HTR-8/SVneo (cell line): ENCODE measurements around the gene MCM5.

Experiments
- DNase-seq: peaks from one replicate; pipeline ENCODE4 v3.0.0; 2011; ENCODE audit warnings: low spot score, mixed read lengths; ENCODE audit not compliant: insufficient read length
- FAIRE-seq: peaks from 2 replicates; lab custom pipeline; 2011; peaks lifted over from hg19 to GRCh38; lab: Jason Lieb, UNC

Gene MCM5

DNA sequence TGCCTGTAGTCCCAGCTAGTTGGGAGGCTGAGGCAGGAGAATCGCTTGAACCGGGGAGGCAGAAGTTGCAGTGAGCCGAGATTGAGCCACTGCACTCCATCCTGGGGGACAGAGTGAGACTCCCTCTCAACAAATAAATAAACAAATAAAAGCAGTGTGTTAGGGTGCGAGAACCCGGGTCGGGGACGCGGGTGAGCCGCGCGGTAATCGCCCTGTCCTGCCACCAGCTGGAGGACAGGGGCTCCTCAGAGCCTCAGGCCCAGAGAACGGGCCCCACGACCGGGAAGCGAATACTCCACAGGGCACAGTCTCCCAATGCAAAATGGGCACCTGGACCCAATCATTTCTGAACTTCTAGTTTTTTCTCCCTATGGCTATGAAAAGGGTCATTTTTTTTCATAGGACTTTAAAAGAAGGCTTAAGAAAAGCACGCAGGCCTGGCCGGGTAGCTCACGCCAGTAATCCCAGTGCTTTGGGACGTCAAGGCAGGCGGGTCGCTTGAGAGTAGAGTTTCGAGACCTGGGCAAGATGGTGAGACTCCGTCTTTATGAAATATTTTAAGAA, 744 bp upstream of the MCM5 start:
- DNase-seq (no peak), FAIRE-seq (no peak)

DNA sequence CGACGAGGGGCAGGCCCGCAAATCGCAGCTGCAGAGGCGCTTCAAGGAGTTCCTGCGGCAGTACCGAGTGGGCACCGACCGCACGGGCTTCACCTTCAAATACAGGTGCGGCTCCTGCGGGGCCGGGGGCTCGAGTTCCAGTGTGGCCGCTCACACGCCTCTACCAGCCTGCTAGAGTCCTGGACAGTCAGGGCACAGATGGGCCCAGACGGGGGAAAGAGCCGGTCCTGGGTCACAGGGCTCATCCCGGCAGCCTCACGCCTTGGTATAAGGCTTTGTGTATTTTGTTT, 506 bp downstream of the MCM5 start:
- FAIRE-seq (no peak), DNase-seq (no peak)

DNA sequence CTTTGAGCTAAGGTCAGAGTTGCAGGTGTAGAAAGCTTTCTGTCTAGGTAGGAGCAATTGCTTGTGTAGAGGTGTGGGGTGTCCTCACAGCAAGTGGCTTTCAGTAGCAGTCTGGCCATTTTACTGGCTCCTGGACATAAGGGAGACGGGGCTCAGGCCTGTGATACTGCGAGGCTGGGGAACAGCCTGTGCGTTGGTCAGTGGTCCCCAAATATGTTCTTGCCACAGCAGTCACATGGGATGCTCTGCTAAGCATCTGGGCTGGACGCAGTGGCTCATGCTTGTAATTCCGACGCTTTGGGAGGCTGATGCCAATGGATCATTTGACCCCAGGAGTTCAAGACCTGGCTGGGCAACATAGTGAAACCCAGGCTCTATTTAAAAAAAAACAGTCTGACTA, 1.9 kb downstream of the MCM5 start:
- no peak for DNase-seq
- FAIRE-seq = no peak

DNA sequence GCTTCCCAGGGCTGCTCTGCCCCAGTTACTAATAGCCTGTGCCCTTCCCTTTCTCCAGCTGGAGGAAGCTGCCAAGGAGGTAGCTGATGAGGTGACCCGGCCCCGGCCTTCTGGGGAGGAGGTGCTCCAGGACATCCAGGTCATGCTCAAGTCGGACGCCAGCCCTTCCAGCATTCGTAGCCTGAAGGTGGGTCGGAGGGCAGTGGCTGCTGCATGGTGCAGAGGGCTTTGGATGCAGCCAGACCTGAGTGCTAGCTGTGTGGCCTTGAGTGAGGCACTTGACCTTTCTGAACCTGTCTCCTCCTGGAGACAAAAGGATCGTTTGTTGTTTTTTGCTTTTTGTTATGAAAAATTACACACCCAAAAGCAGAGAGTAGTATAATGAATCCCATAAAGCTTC, 3.4 kb downstream of the MCM5 start:
- no peak for FAIRE-seq
- no peak for DNase-seq

DNA sequence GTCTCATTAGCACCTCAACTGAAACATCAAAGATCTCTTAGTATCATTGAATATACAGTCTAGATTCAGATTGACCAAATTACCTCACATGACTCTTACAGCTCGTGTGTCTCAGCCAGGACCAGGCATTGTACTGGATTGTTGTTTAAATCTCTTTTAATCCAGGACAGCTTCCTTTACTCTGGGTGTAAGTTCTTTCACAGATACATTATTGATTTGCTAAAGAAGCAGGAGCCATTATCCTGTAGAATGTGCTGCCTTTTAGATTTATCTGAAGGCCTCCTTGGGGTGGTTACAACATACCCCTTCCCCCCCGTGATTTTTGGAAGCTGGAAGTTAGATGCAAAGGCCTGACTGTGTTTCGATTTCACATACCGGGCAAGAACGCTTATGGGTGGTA, 4.2 kb downstream of the MCM5 start:
- FAIRE-seq (no peak), DNase-seq (no peak)

DNA sequence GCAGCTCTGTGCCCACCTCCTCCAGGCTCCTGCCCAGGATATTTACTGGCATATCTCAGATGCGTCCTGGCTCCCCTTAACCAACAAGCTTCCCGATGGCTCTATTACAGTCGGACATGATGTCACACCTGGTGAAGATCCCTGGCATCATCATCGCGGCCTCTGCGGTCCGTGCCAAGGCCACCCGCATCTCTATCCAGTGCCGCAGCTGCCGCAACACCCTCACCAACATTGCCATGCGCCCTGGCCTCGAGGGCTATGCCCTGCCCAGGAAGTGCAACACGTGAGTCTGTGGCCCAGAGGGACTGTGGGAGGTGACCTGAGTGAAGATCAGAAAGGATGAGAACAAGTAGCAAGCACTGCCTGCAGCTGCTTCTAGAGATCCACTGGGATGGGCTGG, 6.5 kb downstream of the MCM5 start:
- DNase-seq = no peak
- no peak for FAIRE-seq

DNA sequence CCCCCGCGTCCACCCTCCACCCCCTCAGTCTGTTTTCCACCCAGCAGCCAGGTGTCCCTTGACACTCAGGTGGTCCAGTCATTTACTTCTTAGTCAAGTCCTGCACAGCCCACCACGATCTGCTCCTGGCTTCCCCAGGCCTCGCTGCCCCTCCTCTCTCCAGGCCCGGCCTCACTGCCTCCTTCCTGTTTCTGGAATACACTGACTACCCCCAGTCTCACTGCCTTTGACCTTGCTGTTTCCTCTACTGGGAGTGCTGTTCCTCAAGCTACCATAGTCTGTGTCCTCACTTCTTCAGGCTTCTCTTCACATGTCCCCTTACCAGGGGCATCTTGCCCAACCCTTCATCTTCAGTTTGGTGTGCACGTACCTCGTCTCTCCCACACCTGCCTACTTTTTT, 7.4 kb downstream of the MCM5 start:
- FAIRE-seq = no peak

DNA sequence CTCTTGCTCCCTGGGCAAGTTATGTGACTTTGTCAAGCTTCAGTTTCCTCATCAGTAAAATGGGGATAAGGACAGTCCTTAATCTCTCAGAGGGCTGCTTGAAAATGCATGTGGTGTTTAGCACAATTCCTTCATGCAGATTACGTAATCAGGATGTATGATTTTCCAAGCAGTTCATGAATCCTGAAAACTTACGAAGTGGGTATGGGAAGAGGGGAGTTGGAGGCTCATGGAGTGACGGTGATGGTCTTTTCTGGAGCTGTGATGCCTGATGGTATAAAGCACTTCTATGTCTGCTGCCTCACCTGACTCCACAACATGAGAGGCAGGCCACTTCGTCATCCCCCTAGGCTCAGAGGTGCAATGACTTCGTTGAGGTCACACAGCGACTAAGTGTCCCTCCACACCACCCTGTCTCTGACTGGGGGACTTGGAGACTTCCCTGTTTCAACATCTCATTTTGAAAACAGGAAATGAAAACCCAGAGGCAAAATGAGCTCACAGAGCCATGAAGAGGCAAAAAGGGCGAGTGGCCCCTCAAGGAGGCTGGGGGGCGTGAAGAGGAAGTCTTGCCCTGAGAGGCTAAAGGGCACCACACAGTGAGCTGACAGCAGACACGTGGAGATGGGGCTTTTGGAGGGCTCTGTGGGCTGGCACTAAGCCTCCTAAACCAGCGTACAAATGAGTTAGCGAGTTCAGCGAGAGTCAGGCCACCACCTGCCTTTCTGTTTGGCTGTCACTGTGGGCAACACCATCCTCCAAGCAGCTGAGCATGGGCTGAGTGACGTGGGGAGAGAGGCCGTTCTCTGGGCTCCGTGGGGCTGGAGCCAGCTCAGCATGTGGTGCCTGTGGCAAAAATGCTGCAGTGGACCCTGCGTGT, 10.1 kb downstream of the MCM5 start:
- no peak for FAIRE-seq
- DNase-seq = no peak

More for the DNA sequence above, 7.4 kb downstream of the MCM5 start:
- no peak for DNase-seq

DNA sequence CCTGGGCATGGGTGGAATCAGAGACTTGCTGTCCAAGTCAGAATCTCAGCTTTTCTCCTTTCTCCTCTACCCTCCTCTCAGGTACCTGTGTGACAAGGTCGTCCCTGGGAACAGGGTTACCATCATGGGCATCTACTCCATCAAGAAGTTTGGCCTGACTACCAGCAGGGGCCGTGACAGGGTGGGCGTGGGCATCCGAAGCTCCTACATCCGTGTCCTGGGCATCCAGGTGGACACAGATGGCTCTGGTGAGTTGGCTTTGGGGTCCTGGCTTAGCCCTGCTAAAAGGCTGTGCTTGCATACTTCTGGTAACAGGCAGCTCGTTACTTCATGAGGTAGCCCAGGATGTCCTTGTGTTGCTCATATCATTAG, 10.7 kb downstream of the MCM5 start:
- DNase-seq (no peak), FAIRE-seq (no peak)

DNA sequence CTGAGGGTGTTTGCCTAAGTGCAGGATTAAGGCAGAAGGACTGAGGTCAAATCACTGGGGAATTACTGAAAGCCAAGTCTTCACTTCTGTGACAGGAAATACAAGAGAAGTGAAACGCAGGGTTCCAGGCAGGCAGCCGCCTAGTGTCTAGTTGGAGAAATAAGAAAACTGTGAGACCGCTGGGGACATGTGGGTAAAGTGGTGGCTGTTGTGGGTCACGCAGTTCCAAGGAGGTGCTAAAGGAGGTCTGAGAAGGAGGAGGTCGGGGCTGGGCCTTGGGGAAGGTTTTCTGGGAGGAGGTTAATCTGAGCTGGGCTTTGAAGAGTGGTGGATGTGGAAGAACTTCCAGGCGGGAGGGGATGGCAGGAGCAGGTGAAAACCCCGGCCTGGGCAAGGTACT, 11.2 kb downstream of the MCM5 start:
- FAIRE-seq = no peak
- no peak for DNase-seq

DNA sequence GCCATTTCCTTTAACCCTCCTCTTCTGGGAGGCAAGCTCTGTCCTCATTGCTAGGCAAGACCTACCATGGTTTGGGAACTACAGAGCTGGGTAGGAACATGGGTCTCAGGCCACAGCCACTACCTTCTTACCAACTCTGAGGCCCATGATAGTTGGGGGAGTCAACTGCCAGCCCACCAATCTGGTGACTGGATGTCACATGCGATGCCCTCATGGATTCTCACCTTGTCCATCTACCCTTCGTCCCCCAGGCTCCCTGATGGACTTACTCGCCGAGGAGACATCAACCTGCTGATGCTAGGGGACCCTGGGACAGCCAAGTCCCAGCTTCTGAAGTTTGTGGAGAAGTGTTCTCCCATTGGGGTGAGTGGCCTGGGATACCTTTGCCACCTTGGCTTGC, 13.7 kb downstream of the MCM5 start:
- DNase-seq = no peak
- FAIRE-seq = no peak

DNA sequence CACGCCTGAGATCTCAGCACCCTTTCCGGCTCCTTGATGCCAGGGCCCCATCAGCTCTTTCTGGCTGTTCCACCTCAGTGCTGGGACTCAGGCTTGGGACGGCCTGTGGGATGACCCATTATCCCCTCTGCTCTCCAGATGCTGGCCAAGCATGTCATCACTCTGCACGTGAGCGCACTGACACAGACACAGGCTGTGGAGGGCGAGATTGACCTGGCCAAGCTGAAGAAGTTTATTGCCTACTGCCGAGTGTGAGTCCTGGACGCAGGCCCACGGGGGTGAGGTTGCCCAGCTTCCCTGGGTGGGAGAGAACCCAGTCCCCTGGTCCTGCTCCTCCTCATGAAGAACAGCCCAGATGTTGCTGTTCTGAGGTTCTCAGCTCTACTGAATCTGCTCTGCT, 17.7 kb downstream of the MCM5 start:
- DNase-seq (no peak), FAIRE-seq (no peak)

DNA sequence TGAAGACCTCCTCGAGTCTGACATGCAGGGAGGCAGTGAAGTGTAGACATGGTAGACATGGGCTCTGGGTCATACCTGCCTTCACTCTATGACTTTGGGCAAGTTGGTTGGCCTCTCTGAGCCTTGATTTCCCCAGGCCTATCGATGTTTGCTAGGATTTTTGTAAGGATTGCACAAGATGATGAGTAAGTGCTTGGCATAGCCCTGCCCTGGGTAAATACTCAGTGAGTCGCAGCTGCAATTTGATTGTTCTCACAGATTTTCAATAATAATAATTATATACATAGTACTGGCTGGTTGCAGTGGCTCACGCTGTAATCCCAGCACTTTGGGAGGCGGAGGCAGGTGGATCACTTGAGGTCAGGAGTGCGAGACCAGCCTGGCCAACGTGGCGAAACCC, 18.1 kb downstream of the MCM5 start:
- DNase-seq (no peak), FAIRE-seq (no peak)

DNA sequence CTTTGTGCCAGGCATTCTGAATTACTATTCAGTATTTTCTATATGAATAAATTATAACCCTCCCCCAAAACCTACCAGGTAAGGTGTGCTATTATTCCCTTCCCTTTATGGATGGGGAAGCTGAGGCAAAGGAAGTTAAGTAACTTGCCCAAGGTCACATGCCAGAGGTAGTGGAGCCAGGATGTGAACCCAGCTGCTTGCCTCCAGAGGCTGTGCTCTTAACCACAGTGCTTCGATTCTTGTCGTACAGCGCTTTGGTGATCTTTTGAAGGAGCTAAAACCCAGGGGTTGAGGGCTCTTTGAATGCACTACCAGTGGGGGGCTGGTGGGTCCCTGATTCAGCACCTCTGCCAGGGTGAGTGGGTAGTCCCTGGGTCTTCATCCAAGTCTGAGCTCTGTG, 18.8 kb downstream of the MCM5 start:
- DNase-seq (no peak), FAIRE-seq (no peak)

DNA sequence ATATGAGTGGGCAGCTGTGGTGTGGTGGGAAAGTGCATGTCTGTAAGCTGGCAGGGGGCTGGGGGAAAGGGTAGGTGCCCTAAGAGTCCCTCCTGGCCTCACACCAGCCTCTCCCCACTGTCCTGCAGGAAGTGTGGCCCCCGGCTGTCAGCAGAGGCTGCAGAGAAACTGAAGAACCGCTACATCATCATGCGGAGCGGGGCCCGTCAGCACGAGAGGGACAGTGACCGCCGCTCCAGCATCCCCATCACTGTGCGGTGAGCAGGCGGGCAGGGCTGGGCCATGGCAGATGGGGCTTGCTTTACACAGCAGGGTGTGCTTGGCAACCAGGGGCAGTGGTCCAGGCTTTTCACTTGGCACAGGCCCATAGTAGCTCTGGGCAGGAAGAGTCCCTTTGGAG, 19.8 kb downstream of the MCM5 start:
- FAIRE-seq (no peak), DNase-seq (no peak)

DNA sequence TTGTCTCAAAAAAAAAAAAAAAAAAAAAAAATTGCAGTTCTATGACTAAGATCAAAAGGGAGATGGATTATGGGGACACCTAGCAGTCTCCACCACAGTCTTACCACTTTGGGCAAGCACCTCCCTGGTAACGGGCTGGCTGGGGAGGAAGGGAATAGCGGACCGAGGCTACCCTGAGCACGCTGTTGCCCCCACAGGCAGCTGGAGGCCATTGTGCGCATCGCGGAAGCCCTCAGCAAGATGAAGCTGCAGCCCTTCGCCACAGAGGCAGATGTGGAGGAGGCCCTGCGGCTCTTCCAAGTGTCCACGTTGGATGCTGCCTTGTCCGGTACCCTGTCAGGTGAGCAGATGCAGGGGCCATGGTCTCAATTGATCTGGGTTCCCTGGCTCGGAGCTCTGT, 21.2 kb downstream of the MCM5 start:
- DNase-seq (no peak), FAIRE-seq (no peak)

DNA sequence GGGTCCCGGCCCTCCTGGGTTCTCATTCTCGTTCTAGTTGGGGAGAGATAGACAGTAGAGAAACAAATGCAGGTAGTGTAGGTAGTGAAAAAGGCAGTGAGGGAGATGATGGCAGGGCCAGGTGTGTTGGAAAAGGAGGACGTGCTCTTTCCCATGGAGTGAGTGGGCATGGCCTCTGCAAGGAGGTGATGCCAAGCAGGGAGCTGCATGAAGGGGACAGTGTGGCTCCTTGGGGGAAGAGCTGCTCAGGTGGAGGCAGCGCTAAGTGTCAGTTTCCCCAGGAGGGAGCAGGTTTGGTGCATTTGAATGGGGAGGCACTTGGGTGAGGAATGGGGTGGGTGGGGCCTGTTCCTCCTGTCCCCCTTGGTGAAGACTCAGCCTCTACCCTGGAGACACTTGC, 22.2 kb downstream of the MCM5 start:
- DNase-seq (no peak), FAIRE-seq (no peak)

DNA sequence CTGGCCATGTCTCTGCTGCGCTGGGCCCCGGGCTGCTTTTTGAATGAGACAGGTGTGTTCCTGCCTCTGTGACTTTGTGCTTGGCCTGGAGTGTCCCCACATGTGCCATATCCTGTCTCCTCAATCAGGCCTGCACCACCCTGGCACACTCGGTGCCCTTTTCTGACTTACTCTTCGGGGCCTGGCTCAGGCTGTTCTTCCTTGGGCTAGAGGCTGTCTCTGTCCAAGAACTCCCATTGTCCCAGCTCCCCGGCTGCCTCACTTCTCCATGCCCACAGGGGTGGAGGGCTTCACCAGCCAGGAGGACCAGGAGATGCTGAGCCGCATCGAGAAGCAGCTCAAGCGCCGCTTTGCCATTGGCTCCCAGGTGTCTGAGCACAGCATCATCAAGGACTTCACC, 23.0 kb downstream of the MCM5 start:
- DNase-seq (no peak), FAIRE-seq (no peak)

DNA sequence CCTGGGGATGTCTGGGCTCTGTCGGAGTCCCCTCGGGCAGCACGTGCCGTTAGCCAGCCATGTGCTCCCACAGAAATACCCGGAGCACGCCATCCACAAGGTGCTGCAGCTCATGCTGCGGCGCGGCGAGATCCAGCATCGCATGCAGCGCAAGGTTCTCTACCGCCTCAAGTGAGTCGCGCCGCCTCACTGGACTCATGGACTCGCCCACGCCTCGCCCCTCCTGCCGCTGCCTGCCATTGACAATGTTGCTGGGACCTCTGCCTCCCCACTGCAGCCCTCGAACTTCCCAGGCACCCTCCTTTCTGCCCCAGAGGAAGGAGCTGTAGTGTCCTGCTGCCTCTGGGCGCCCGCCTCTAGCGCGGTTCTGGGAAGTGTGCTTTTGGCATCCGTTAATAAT, 24.1 kb downstream of the MCM5 start:
- FAIRE-seq = no peak
- DNase-seq = no peak

DNA sequence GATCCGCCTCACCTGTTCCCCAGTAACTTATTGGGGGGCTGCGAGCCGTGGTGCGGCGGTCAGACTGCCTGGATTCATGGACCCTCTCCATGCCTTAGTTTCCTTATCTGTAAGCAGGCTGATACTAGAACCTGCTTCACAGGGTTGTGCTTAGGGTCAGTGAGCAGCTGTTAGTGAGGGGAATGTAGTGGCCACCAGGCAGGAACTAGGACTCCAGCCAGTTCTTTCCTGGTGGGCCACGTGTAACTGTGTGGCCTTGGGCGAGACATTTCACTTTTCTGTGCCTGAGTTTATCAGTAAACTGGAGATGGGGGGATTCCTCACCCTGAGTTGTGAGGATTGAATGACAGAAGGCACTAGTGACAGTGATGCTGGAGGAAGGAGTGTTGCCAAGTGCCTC, 24.8 kb downstream of the MCM5 start:
- no peak for DNase-seq
- FAIRE-seq = no peak

DNA sequence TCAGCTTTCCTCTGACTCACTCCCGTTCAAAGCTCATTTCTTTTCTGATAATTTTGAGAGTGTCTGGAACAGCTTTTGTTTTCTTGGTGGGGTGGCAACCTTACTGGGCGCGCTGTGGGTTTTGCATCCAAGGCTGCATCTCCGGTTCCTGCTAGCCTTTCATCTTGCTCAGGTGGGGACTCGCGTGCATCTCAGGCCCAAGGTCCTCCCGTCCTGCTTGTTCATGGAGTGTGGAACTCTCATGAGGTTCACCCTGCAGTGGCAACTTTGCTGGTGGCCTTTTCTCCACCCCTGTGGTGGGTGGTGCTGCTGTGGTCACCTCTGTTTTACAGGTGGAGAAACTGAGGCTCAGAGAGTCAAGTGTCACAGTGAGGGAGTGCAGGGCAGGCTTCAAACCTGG, 25.6 kb downstream of the MCM5 start:
- DNase-seq (no peak), FAIRE-seq (no peak)
